WTC11 (cell line): Measurements from ENCODE around the gene EFHC2. TPM values are rescaled to one million over a fixed set of nuclear protein-coding genes. Genes with fewer than 3 reads are reported as not detected.

Experiments
- ATAC-seq: fragments of 200-7000 bp; cut with Tn5 transposase; 2 replicates; pipeline ENCODE4 v1.10.0; 2021; ENCODE audit warnings: mild to moderate bottlenecking, moderate library complexity
- CTCF ChIA-PET: fragments of 300-600 bp; sonication (Branson Sonifier 250); formaldehyde crosslinking; loops from one replicate; lab custom pipeline; 2021; ENCODE audit warnings: antibody characterized with exemption; lab: Charles Lee
- POLR2A ChIA-PET: fragments of 350-600 bp; sonication (Branson Sonifier 250); formaldehyde crosslinking; loops from one replicate; lab custom pipeline; 2021; ENCODE audit warnings: antibody characterized with exemption; lab: Charles Lee
- DNase-seq: peaks from one replicate; pipeline ENCODE4 v3.0.0; 2021; ENCODE audit warnings: low spot score
- H3K27ac Mint-ChIP-seq: 2 replicates; pipeline ENCODE4 v1.8.0; 2021; ENCODE audit warnings: mixed read lengths
- H3K27me3 Mint-ChIP-seq: 2 replicates; pipeline ENCODE4 v1.8.0; 2021; ENCODE audit warnings: low read depth, mild to moderate bottlenecking, moderate library complexity, mixed read lengths
- H3K36me3 Mint-ChIP-seq: 2 replicates; pipeline ENCODE4 v1.8.0; 2021; ENCODE audit warnings: mixed read lengths
- H3K4me1 Mint-ChIP-seq: 2 replicates; pipeline ENCODE4 v1.8.0; 2022; ENCODE audit warnings: mixed read lengths
- H3K4me3 Mint-ChIP-seq: 2 replicates; pipeline ENCODE4 v1.8.0; 2021; ENCODE audit warnings: mild to moderate bottlenecking, moderate library complexity, mixed read lengths
- H3K9me3 Mint-ChIP-seq: 2 replicates; pipeline ENCODE4 v1.8.0; 2021; ENCODE audit warnings: mixed read lengths
- ETV6 ChIP-seq: sonication (generic); formaldehyde crosslinking; IDR thresholded peaks from 2 replicates; pipeline ENCODE4 v1.8.1; 2022; ENCODE audit warnings: mild to moderate bottlenecking, missing genetic modification reagents
- FOXJ3 ChIP-seq: sonication (generic); formaldehyde crosslinking; IDR thresholded peaks from 2 replicates; pipeline ENCODE4 v1.9.0; 2021; ENCODE audit warnings: missing genetic modification reagents, mild to moderate bottlenecking, borderline replicate concordance
- GRHL2 ChIP-seq: fragments of 250-450 bp; sonication (Bioruptor Pico); IDR thresholded peaks from 2 replicates; pipeline ENCODE4 v1.8.0; 2022; ENCODE audit warnings: mild to moderate bottlenecking, moderate library complexity; ENCODE audit not compliant: insufficient replicate concordance, severe bottlenecking
- IRF2 ChIP-seq: sonication (generic); formaldehyde crosslinking; IDR thresholded peaks from 2 replicates; pipeline ENCODE4 v1.8.0; 2022; ENCODE audit warnings: low read depth, missing genetic modification reagents, borderline replicate concordance
- JAZF1 ChIP-seq: fragments of 250-450 bp; sonication (Bioruptor Pico); IDR thresholded peaks from 2 replicates; pipeline ENCODE4 v1.9.0; 2021; ENCODE audit warnings: moderate library complexity, mild to moderate bottlenecking, inconsistent platforms
- JUN ChIP-seq: sonication (generic); formaldehyde crosslinking; IDR thresholded peaks from 2 replicates; pipeline ENCODE4 v1.8.0; 2023; ENCODE audit warnings: mild to moderate bottlenecking, missing genetic modification reagents
- KAT7 ChIP-seq: sonication (generic); formaldehyde crosslinking; IDR thresholded peaks from 2 replicates; pipeline ENCODE4 v1.8.1; 2023; ENCODE audit warnings: missing genetic modification reagents, mild to moderate bottlenecking, borderline replicate concordance
- NFYB ChIP-seq: sonication (generic); formaldehyde crosslinking; conservative IDR thresholded peaks from 2 replicates; pipeline ENCODE4 v1.8.0; 2022; ENCODE audit warnings: low read depth, missing genetic modification reagents
- NR2C2 ChIP-seq: sonication (generic); formaldehyde crosslinking; IDR thresholded peaks from 2 replicates; pipeline ENCODE4 v1.8.0; 2022; ENCODE audit warnings: mild to moderate bottlenecking, missing genetic modification reagents
- RELA ChIP-seq: sonication (generic); formaldehyde crosslinking; IDR thresholded peaks from 2 replicates; pipeline ENCODE4 v1.8.1; 2022; ENCODE audit warnings: missing genetic modification reagents, mild to moderate bottlenecking, borderline replicate concordance
- RORB ChIP-seq: fragments of 250-450 bp; sonication (Bioruptor Pico); IDR thresholded peaks from 2 replicates; pipeline ENCODE4 v1.9.0; 2021; ENCODE audit warnings: mild to moderate bottlenecking
- TEAD4 ChIP-seq: sonication (generic); formaldehyde crosslinking; IDR thresholded peaks from 2 replicates; pipeline ENCODE4 v1.8.0; 2022; ENCODE audit warnings: mild to moderate bottlenecking, missing genetic modification reagents
- ZNF396 ChIP-seq: fragments of 250-450 bp; sonication (Bioruptor Pico); IDR thresholded peaks from 2 replicates; pipeline ENCODE4 v1.8.0; 2021; ENCODE audit warnings: mild to moderate bottlenecking, moderate library complexity, borderline replicate concordance
- ZNF416 ChIP-seq: fragments of 250-450 bp; sonication (Bioruptor Pico); IDR thresholded peaks from 2 replicates; pipeline ENCODE4 v1.9.0; 2021; ENCODE audit warnings: mild to moderate bottlenecking, inconsistent platforms
- total RNA-seq: library from RNA; stranded (reverse); gene quantifications from 3 replicates; pipeline ENCODE4 v1.2.3, GENCODE V29; 2021
- TF ChIP-seq, protein P1 (sequence below): fragments of 250-450 bp; sonication (Bioruptor Pico); IDR thresholded peaks from 2 replicates; pipeline ENCODE4 v1.8.0; 2021; ENCODE audit warnings: mild to moderate bottlenecking
- TF ChIP-seq, protein P2 (sequence below): sonication (generic); formaldehyde crosslinking; IDR thresholded peaks from 2 replicates; pipeline ENCODE4 v1.8.0; 2023; ENCODE audit warnings: mild to moderate bottlenecking, missing genetic modification reagents
- TF ChIP-seq, protein P3 (sequence below): sonication (generic); formaldehyde crosslinking; IDR thresholded peaks from 2 replicates; pipeline ENCODE4 v1.8.1; 2022; ENCODE audit warnings: low read depth, missing genetic modification reagents, borderline replicate concordance
- TF ChIP-seq, protein P4 (sequence below): fragments of 200-600 bp; IDR thresholded peaks from 2 replicates; pipeline ENCODE4 v1.8.0; 2022; ENCODE audit warnings: antibody characterized with exemption
- TF ChIP-seq, protein P5 (sequence below): sonication (generic); formaldehyde crosslinking; IDR thresholded peaks from 2 replicates; pipeline ENCODE4 v1.8.1; 2022; ENCODE audit warnings: mild to moderate bottlenecking, moderate library complexity, missing genetic modification reagents

Gene EFHC2
- total RNA-seq, 1 experiment from 2014 or later = 2.1 TPM

DNA sequence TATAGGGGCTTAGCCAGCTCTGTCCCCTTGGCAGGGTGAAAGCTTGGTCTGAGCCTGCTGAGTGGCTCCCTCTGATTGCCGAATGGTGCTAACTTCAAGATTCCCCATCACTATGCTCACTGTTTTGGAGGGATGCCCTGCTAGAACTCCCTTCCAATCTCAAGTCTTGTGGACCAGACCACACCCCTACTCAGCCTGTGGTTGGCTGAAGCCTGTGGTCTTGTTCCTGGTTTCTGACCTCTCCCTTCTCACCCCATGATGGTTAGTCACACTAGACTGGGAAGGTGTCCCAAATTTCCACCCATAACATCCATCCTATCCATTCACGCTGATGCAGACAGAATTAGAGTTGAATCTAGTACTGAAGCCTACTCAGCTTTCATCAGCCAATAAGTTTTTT lies 185.6 kb downstream of the EFHC2 start (continued):
- TF ChIP-seq, protein P1, sequence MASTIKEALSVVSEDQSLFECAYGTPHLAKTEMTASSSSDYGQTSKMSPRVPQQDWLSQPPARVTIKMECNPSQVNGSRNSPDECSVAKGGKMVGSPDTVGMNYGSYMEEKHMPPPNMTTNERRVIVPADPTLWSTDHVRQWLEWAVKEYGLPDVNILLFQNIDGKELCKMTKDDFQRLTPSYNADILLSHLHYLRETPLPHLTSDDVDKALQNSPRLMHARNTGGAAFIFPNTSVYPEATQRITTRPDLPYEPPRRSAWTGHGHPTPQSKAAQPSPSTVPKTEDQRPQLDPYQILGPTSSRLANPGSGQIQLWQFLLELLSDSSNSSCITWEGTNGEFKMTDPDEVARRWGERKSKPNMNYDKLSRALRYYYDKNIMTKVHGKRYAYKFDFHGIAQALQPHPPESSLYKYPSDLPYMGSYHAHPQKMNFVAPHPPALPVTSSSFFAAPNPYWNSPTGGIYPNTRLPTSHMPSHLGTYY (CRISPR knock-in tag) = no peak
- no peak for TF ChIP-seq NR2C2 (CRISPR knock-in tag)
- no peak for TF ChIP-seq ZNF416
- TF ChIP-seq FOXJ3 (CRISPR knock-in tag) = no peak
- TF ChIP-seq ZNF396 = no peak
- no peak for TF ChIP-seq JAZF1 (CRISPR knock-in tag)
- TF ChIP-seq TEAD4 (CRISPR knock-in tag) = no peak

DNA sequence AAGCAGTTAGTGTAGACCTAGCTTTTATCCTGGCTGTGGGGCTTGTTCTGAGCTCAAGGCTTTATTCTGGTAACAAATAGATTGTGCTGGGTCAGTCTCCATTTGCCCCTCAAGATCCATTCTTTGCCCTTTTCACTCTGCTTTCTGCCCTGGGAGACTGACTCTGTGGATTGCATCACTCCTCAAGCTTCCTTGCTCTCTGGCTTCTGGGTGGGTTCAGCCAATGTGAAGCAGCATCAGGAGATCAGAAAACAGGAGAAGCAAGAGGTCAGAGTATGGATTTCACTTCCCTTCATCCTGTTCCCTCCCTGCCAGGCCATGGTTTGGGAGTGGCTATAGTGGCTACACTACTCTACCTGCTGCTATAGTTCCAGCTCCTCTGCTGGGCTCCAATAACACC lies 186.2 kb downstream of the EFHC2 start:
- Mint-ChIP-seq H3K9me3 (no peaks in the 10 kb centered on the region; the same call in 1 of the 2 replicates), H3K27ac (no peak overlapping the region), H3K36me3 (no peaks in the 10 kb centered on the region; the same call in 1 of the 2 replicates), H3K27me3 (no peaks in the 10 kb centered on the region; the same call in 1 of the 2 replicates), H3K4me1 (peaks cover 13% of the 10 kb centered on the region), H3K4me3 (no peak overlapping the region)
- DNase-seq (no peak), ATAC-seq (no peak)
- ChIA-PET CTCF (no interaction called here), POLR2A (no interaction called here)
- TF ChIP-seq, protein P2, sequence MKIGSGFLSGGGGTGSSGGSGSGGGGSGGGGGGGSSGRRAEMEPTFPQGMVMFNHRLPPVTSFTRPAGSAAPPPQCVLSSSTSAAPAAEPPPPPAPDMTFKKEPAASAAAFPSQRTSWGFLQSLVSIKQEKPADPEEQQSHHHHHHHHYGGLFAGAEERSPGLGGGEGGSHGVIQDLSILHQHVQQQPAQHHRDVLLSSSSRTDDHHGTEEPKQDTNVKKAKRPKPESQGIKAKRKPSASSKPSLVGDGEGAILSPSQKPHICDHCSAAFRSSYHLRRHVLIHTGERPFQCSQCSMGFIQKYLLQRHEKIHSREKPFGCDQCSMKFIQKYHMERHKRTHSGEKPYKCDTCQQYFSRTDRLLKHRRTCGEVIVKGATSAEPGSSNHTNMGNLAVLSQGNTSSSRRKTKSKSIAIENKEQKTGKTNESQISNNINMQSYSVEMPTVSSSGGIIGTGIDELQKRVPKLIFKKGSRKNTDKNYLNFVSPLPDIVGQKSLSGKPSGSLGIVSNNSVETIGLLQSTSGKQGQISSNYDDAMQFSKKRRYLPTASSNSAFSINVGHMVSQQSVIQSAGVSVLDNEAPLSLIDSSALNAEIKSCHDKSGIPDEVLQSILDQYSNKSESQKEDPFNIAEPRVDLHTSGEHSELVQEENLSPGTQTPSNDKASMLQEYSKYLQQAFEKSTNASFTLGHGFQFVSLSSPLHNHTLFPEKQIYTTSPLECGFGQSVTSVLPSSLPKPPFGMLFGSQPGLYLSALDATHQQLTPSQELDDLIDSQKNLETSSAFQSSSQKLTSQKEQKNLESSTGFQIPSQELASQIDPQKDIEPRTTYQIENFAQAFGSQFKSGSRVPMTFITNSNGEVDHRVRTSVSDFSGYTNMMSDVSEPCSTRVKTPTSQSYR (CRISPR knock-in tag) = no peak
- TF ChIP-seq, protein P3, sequence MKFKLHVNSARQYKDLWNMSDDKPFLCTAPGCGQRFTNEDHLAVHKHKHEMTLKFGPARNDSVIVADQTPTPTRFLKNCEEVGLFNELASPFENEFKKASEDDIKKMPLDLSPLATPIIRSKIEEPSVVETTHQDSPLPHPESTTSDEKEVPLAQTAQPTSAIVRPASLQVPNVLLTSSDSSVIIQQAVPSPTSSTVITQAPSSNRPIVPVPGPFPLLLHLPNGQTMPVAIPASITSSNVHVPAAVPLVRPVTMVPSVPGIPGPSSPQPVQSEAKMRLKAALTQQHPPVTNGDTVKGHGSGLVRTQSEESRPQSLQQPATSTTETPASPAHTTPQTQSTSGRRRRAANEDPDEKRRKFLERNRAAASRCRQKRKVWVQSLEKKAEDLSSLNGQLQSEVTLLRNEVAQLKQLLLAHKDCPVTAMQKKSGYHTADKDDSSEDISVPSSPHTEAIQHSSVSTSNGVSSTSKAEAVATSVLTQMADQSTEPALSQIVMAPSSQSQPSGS (CRISPR knock-in tag) = no peak
- TF ChIP-seq NFYB (CRISPR knock-in tag) (no peak), GRHL2 (CRISPR knock-in tag) (no peak), RELA (CRISPR knock-in tag) (no peak), ETV6 (CRISPR knock-in tag) (no peak), KAT7 (CRISPR knock-in tag) (no peak), RORB (CRISPR knock-in tag) (no peak), IRF2 (CRISPR knock-in tag) (no peak), TEAD4 (CRISPR knock-in tag) (no peak), ZNF416 (no peak), JUN (no peak)
- TF ChIP-seq, protein P4, sequence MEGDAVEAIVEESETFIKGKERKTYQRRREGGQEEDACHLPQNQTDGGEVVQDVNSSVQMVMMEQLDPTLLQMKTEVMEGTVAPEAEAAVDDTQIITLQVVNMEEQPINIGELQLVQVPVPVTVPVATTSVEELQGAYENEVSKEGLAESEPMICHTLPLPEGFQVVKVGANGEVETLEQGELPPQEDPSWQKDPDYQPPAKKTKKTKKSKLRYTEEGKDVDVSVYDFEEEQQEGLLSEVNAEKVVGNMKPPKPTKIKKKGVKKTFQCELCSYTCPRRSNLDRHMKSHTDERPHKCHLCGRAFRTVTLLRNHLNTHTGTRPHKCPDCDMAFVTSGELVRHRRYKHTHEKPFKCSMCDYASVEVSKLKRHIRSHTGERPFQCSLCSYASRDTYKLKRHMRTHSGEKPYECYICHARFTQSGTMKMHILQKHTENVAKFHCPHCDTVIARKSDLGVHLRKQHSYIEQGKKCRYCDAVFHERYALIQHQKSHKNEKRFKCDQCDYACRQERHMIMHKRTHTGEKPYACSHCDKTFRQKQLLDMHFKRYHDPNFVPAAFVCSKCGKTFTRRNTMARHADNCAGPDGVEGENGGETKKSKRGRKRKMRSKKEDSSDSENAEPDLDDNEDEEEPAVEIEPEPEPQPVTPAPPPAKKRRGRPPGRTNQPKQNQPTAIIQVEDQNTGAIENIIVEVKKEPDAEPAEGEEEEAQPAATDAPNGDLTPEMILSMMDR = no peak
- TF ChIP-seq, protein P5, sequence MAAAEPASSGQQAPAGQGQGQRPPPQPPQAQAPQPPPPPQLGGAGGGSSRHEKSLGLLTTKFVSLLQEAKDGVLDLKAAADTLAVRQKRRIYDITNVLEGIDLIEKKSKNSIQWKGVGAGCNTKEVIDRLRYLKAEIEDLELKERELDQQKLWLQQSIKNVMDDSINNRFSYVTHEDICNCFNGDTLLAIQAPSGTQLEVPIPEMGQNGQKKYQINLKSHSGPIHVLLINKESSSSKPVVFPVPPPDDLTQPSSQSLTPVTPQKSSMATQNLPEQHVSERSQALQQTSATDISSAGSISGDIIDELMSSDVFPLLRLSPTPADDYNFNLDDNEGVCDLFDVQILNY (CRISPR knock-in tag) = no peak
